NCI-H2107 treated with DMSO at 0.1 percent for 48 hours (cell line): ENCODE data around the gene MAGI1.
A peak's percentile ranks its signal among the peaks of the same experiment; 100 is the strongest.

Source experiments
- DNase-seq: peaks from one replicate; lab custom pipeline; 2025; ENCODE audit not compliant: unreplicated experiment; lab: John Stamatoyannopoulos, UW

MAGI1 gene

DNA sequence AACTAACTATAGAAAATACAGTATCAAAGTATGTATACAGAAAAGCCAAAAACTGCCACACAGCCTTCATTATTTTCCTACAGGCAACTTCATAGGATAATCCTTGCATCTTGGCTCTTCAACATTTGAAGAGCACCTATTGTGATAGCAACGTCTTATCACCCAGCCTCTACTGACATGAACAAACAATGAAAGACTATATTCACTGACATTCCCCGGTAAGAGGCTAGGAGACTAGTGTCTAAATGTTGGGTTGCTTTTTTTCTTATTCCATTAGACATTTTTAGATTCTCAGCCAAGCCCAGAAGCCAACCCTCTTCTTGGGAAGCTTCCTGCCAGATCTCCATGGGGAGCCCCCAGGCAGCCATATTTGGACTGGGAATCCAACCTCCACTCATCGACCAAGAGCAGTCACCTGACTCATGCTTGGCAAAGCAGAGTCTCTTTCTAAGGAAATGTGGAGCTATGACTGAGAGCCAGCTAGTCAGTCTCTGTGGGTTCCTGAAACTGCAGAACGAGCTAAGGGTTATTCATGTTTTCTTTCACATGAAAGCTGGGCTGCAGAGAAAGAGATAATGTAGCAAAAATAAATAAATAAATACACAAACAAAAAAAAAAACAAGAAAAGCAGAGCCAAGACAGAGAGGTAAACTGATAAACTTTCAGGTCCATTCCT lies 227.5 kb downstream of the MAGI1 start:
- DNase-seq: no peak

DNA sequence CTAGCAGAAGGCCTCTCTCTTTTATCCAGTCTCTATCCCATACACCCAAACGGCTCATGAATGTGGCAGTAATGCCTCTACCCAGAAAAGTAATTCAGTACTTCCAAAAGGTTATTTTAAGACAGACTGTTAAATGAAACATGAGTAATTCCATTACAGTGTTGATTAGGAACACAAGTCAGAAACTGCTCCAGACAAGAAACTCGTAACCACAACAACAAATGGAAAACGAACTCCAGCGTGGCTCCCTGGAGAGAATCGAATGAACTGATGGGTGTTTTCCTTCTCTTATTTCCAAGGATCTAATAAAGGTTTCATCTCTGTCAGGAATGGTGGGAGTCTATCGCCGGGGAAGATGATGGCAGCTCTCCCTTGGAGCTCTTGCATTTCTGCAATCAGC lies 228.4 kb downstream of the MAGI1 start:
- no peak for DNase-seq

DNA sequence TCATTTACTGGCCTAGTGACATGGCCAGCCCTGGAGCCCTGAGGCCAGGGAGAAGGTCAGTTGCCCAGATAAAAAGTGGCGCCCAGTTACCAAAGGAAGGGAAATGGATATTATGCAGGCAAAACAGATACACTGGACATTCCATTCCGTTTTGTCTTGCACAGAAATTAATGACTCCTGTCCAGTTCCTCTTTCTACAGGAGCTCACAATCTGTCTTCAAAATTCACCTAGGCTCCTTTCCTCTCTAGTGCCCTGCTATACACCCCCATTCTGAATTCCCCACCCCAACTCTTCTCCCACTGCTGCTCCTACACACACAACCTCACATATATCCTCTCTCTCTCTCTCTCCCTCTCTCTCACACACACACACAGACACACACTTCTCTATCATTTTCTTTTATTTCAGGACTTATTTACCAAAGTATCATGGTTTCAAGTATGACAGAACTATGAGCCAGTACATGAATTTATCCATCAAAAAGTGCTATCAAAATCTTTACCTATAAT lies 229.0 kb downstream of the MAGI1 start:
- no peak for DNase-seq

DNA sequence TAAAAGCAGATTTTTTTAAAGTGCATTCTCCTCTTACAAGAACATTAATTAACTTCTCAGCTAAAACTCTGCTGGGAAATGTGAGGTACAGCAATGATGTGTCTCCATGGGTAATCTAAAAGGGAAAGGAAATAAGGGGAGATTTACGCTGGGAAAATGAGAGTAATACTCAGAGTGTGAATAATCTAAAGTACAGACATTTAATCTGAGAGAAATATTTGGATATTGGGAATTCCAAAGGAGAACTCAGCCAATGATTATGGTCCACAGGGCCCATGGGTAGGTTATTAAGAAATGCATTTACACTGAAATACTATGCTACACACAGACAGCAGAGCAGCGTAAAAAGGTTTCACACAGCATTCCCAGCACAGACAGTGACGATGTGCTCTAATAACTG lies 229.9 kb downstream of the MAGI1 start:
- no peak for DNase-seq

DNA sequence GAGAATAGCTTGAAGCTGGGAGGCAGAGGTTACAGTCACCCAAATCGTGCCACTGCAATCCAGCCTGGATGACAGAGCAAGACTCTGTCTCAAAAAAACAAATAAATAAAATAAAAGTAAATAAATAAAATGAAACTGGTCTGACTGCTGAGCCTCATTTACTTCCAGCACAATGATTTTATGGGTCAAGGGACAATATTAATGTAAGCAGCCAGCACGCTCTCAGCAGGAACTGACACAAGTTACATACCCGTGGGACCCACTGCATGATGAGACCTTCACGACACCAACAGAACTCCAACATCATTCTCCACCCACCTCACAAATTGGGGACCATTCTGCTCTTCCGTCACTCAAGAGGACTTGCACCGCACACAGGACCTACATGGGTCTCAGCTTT lies 230.3 kb downstream of the MAGI1 start:
- no peak for DNase-seq

DNA sequence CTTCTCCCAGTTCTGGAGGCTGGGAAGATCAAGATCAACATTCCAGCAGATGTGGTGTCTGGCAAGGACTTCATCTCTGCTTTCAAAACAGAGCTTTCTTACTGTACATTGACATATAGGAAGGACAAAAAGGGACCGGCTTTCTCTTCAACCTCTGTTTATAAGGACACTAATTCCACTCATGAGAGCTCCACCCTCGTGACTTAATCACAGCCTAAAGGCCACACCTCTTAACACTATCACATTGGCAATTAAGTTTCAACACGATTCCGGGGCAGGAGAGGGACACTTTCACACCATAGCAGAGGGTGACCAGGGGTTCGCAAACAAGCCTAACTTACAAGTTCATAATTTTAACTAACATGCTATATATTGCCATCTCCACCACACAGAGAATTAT lies 231.5 kb downstream of the MAGI1 start:
- DNase-seq: no peak

DNA sequence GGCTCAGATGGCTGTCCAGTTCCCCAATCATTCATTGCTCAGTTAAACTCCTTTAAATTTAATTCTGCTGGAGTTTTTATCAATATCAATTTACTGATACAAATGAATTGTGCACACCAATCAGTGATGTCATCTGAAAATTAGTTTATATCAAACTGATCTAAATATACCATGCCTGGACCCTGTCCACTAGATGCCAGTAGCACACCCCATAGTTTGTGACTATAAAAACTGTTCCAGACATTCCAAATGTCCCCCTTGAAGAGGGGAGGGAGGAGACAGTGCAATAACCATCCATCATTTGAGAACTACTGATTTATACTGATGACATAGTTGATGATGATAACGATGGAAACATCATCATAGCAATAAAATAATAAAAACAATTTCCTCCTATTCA lies 232.1 kb downstream of the MAGI1 start:
- no peak for DNase-seq

DNA sequence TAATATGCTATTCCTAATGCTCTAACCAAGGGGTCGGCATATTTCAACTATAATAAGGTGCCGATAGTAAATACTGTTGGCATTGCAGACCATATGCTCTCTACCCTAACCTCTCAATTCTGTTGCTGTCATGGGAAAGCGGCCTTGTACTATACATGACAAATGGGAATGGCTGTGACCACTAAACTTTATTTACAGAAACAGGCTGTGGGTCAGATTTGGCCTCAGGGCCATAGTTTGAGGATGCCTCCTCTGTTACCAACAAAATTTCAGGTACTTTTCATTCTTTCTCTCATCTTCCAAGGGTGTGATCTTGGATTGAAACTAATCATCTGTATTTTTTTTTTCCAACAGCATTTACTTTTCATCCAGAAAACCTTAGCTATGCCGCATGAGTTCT lies 242.0 kb downstream of the MAGI1 start:
- no peak for DNase-seq

DNA sequence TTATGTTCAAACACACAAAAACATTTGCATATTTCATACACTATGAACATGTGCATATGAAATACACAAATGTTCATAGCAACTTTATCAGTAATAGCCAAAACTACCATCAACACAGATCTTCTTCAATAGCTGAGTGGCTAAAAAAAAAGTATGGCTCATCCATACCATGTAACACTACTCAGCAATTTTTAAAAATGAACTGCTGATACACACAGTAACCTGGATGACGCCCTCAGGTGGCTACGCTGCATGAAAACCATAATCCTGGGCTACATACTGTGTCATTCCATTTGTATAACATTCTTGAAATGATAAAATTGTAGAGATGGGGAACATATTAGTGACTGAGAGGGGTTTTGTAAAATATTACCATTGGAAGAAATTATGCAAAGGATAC lies 243.6 kb downstream of the MAGI1 start:
- DNase-seq: no peak

DNA sequence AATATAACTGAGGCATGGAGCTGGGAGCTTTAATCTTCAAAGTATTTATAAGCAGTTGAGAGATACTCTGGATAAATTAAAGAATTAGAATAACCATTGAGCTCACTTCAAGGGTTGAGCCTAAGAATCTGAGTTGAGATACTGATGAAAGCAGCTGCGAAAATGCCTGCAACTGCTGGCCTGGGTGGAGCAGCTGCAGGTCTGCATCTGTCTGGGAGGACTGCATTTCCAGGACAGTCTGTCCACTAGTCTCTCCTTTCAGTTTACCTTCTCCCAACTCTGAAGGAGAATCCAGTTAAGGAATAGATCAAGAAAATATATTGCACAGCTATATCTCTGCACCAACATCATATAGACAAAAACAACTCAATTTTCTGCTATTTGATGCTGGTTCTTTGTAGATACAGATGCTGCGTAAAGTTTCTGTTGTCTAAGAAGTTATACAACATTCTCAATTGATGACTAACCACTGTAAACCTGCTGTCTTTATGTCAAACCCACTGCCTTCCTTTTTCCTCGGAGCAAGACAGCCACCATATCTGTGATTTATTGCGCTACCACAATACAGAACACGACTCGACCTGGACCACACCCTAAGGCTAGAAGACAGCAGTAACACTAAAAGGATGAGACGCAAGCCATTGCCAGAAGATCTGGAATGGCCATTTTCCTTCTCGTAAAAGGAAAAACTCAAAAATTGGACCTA lies 245.1 kb downstream of the MAGI1 start:
- DNase-seq: no peak

DNA sequence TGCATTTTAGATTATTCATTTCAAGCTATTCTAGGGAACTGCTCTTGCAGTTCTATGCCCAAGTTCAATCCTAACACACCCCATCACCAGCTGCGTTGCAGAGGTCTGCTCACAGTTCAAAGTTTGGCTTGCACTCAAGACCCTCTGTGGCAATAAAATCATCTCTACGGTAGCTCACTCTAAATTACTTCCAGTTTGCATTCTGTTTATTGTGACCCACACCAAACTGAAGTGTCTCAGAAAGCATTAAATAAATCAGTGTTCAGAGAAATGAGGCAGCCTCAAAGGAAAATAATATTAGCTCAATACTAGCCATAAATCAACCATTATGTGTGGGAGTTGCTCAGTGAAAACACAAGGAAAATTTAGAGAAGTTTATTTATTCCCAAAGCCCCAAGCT lies 250.3 kb downstream of the MAGI1 start:
- DNase-seq: no peak

DNA sequence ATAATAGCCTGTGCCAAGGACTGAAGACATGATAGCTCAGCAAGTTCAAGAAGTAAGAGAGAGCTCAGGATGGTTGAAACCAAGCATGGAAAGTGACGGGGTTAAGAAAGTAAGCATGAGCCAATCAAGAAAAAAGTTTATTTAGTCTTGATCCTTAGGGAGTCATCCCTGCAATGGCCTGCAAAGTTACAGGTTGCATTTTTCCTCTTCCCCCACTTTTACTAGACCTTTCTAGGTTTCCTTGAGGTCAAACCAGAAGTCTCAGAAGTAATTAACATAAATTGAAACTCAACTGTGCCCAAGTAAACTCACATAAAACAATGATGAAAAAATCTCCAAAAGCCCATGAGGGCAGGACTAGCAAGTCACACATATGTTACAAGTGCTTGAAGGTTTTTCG lies 250.9 kb downstream of the MAGI1 start:
- no peak for DNase-seq

DNA sequence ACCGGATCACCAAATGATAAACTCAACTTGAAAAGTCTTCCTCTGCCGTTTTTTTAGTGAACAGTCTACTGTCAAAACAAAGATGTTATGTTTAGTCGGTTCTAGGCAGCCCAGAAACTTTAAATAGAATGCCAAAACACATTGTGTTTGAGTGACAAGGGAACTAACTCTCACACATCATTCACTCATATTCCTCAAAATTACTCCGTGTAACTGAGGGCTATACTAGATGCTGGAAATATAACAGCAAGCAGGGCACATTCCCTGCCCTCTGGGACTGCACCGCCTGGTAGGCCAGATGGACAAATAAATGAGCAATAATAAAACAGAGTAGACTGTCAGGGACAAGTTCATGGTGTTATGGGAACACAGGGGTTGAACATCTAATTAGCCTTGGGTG lies 251.4 kb downstream of the MAGI1 start:
- no peak for DNase-seq

DNA sequence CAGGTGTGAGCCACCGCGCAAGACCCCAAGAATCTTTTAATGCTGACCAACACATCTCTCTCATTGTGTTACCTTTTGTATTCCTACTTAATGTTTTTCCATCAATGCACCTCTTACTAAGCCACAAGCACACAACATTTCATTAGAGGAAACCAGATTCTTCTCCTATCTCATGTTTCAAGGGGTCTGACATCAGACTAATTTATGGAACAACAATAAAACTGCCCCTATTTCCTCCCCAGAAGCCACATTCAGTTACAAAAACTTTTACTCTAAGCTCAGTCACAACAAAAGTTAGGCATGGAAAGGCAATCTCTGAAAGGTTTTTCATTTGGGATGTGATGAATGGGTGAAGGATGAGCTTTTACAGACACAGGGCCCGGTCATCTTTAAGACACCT lies 251.8 kb downstream of the MAGI1 start:
- DNase-seq: no peak

DNA sequence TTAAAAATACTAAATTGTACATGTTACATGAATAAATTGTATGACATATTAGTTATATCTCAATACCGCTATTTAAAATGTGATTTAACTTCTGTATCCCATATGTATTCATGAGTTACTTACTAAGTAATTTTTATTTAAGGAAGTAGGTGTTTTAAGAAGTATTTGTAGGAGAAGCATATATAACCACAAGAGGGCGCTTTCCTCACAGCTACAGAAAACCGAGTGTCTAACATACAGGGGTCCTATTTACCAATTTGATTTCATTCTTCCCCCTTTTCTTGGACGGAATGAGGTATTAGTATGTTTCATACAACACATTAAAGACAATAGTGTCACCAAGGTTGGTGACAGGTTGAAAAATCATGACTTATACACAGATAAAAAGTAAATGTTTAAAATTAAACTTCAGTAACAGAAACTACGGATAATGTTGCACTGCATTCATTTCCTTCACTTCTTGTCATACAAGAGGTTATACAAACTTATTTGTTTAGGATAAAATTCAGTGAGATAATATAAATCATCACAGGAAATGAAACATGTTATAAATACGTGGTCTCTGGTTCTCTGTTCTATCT lies 253.6 kb downstream of the MAGI1 start:
- peak; percentile 1 for DNase-seq

DNA sequence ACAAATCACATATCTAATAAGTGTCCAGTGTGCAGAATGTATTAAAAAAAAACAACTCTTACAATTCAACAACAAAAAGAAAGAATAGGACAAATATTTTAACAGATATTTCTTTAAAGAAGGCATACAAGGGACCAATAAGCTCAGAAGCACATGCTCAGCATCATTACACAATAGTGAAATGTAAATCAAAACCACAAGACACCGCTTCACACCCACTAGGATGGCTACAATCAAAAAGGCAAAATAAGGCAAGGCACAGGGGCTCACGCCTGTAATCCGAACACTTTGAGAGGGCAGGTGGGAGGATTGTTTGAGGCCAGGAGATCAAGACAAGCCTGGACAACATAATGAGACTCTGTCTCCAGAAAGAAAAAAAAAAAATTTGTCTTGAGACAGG lies 255.6 kb downstream of the MAGI1 start:
- no peak for DNase-seq

DNA sequence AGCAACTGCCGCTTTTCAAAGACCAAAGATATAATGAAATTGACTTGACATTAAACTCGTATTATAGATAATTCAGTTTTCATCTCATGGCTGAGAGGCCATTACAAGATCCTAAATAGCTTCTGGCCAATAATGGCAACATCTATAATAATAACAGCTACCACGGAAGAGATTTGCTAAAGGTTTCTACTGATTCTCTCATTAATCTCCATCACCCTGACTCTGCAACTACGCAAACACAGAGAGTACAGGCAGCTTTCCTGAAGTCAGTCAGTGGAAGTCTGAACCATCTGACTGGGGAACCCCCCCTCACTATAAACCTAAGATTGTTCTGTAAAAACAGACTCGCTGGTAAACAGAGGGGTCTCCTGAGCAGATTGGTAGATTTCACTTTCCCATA lies 257.1 kb downstream of the MAGI1 start:
- no peak for DNase-seq

DNA sequence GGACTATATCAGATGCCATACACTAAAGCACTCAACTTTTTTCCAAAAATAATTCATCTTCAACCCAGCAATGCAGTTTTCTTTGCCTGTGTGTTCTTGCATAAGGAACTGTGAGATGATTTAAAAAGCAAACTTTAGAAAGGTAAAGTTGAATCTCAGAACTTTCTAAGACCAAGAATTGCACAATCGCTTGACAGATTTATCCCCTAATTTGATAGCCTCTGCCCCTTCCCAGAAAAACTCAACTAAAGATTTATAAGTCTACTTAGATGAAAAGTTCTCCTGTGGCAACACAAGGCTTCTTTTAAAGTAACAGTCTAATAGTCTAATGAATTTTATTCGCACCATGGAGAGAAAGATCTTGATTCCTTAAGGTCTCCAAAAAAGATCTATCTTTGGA lies 259.3 kb downstream of the MAGI1 start:
- DNase-seq: no peak

DNA sequence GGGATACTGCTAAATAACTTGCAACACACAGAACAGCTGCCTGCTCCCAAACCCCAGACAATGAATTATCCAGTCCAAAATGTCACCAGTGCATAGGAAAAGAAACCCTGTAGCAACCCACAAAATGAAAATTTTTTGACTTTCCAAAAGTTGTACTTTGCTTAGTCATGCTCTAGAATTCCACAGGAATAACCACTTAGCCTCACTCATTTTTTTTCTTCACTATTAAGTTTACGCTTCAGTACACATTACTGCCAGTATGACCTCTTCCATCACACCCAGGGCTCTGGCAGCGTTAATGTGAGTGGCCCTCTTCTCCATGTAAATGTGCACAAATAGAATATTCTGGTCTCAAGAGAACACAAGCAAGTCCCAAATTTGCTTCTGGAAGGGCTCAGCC lies 259.8 kb downstream of the MAGI1 start:
- DNase-seq: no peak

DNA sequence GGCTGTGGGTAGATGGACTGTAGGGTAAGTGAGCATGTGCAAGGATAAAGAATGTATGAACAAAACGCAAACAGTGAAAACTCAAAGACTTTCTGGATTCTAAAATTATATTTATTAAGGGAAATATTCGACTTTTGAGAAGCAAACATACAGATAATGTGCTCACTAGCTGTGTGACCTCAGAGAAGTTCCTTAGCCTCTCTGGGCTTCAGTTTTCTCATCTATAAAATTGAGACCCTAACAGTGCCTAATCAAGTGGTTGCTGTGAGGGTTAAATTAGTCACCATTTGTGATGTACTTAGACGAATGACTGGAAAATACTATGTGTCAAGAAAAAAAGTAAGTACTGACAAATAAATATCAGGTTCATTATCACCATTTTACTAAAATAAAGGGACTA lies 261.7 kb downstream of the MAGI1 start:
- DNase-seq: no peak

DNA sequence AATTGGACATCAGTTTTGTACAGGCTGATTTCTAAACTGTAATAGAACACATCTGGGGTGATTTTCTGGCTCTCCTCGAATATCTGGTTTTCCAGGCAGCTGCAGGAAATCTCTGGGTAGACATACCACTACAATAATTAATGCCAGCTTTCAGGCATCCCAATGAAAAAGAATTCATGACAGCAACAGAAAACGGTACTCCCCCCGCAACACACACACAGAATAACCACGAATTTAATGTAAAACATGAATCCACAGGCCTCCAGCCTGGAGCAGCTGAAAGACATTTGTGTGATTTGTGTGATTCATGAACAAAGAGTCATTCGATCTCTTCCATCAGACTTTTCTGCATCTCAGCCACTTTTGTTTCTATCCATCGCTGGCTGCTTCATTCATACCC lies 262.2 kb downstream of the MAGI1 start:
- DNase-seq: no peak

DNA sequence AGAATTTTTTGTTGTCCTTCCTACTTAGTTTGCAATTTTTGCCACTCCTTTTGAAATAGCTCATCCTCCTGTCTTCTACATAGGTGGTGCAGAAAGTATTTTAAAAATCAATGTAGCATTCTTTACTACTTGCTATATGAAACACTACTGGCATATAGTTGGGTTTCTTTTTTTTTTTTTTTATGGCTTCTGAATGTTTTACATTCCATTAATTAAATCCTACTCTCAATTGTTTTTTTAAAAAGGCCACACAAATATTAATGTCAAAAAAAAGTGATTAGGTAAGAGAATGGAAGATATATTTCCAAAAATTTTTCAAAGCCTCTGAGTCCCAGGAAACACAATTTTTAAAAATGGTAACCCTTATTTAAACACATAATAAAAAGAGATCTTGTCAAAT lies 262.6 kb downstream of the MAGI1 start:
- no peak for DNase-seq

DNA sequence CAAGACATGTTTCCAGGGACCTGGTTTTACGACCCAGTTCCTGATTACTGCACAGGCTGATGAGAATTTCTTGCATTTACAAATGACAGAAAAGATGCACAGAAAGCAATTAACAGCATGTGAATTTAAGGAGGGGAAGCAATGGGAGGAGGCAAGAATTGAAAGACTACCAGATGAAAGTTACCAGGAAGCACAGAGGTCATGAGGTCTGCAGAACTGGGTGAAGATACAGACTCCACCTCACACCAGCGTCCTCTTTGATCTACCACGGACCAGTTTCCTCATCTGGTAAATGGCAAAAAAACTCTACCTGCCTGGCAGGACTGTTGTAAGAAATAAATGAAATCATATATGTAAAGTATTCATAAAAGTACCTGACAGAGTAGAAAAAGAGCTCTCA lies 266.0 kb downstream of the MAGI1 start:
- no peak for DNase-seq
